ENCODE results near the gene ACSF3. TPM values are rescaled to one million over a fixed set of nuclear protein-coding genes. Genes with fewer than 3 reads are reported as not detected.

ACSF3 gene
- total and polyA plus RNA-seq, 7 donors = 19.7 to 42.2 (median 28.2) TPM

DNA sequence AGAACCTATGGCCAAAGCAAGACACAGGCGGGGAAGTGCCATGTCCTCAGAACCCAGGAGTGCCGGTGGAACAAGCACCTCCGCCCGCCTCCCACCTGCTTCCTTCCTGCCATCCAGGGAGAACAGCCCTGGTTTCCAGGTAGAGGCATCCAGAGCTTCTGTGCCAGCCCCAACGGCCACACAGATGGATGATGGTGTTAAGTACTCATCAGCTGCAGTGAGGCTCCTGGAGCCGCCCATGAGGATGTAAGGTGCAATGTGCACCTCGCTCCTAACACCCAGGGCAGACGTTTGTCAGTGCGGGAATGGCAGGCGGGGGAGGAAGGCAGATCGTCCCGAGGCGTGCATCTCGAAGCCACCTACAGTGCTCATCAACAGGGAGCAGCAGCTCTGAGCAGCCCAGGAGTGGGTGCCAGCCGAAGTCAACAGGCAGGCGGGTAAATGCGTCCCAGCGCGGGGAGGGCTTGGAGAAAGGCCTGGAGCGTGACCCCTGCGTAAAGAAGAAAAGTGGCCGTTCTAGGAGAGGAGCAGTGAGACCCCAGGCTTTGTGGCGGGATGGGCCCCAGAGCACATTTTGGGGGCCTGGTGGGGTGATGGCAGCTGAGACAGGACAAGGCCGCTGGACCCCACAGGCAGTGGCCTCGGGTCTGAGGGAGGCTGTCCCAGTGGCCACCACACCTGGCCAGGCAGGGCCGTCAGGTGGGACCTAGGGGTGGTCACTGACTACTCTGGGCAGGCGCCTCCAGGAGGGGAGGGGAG is 46.1 kb upstream of the ACSF3 start:
- 53 to 70% methylated on average over 27 of the region's 27 CpGs for WGBS, 2 donors
- H3K36me3 ChIP-seq = no peaks in the 10 kb centered on the region
- H3K9me3 ChIP-seq = no peaks in the 10 kb centered on the region
- H3K4me1 ChIP-seq = no peaks in the 10 kb centered on the region
- H3K4me3 ChIP-seq = no peak overlapping the region
- intact Hi-C loops (cut with DNase I) = no loop called here
- DNase-seq = no peak
- H3K27ac ChIP-seq = no peak overlapping the region
- peaks cover 9 to 87% (median 66%) of the 10 kb centered on the region in 3 donors for H3K27me3 ChIP-seq
- no peak for TF ChIP-seq EP300 (IDR thresholded peaks at IDR 0.05)
- TF ChIP-seq POLR2A (IDR thresholded peaks at IDR 0.05) = no peak
- TF ChIP-seq POLR2AphosphoS5 (IDR thresholded peaks at IDR 0.05) = no peak
- TF ChIP-seq, protein P1, sequence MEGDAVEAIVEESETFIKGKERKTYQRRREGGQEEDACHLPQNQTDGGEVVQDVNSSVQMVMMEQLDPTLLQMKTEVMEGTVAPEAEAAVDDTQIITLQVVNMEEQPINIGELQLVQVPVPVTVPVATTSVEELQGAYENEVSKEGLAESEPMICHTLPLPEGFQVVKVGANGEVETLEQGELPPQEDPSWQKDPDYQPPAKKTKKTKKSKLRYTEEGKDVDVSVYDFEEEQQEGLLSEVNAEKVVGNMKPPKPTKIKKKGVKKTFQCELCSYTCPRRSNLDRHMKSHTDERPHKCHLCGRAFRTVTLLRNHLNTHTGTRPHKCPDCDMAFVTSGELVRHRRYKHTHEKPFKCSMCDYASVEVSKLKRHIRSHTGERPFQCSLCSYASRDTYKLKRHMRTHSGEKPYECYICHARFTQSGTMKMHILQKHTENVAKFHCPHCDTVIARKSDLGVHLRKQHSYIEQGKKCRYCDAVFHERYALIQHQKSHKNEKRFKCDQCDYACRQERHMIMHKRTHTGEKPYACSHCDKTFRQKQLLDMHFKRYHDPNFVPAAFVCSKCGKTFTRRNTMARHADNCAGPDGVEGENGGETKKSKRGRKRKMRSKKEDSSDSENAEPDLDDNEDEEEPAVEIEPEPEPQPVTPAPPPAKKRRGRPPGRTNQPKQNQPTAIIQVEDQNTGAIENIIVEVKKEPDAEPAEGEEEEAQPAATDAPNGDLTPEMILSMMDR (IDR thresholded peaks at IDR 0.05) = no peak

DNA sequence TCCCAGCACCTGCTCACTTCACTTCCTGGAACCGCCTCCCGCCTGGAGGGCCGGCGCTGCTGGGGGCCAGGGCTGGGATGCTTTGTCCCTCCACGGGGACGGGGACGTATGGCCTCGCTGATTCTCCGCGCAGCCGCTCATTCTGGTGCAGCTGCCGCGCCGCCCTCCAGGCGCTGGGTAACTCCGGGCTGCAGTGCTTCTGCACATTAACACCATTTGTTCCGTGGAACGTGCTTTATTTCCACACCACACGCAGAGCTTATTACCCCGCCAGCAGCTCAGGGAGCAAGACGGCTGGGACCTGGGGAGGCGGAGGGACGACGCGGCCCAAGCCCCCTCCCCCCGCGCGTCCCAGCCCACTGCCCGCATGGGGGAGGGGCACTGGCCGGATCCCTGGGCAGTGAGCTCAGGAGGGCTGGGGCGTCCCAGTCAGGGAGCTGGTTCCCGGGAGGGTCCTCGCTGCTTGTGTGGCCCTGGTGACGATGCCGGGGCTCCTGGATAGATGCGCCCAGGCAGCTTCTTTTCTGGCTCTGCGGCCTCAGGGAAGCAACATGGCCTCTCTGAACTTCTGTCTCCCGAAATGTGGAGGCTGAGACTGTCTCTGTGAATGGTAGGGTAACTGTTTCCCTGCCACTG is 45.4 kb upstream of the ACSF3 start:
- TF ChIP-seq POLR2A (IDR thresholded peaks at IDR 0.05) (no peak), POLR2AphosphoS5 (IDR thresholded peaks at IDR 0.05) (no peak), EP300 (IDR thresholded peaks at IDR 0.05) (no peak)
- TF ChIP-seq, protein P1 (IDR thresholded peaks at IDR 0.05) = no peak
- peaks cover 9 to 92% (median 63%) of the 10 kb centered on the region in 3 donors for H3K27me3 ChIP-seq
- DNase-seq = peak; percentile 10
- no peak overlapping the region for H3K27ac ChIP-seq
- no peaks in the 10 kb centered on the region for H3K4me1 ChIP-seq
- no peaks in the 10 kb centered on the region for H3K9me3 ChIP-seq
- no peak overlapping the region for H3K4me3 ChIP-seq
- WGBS, 2 donors = 24 to 43% methylated on average over 38 of the region's 38 CpGs
- no peaks in the 10 kb centered on the region for H3K36me3 ChIP-seq
- intact Hi-C loops (cut with DNase I) = no loop called here

DNA sequence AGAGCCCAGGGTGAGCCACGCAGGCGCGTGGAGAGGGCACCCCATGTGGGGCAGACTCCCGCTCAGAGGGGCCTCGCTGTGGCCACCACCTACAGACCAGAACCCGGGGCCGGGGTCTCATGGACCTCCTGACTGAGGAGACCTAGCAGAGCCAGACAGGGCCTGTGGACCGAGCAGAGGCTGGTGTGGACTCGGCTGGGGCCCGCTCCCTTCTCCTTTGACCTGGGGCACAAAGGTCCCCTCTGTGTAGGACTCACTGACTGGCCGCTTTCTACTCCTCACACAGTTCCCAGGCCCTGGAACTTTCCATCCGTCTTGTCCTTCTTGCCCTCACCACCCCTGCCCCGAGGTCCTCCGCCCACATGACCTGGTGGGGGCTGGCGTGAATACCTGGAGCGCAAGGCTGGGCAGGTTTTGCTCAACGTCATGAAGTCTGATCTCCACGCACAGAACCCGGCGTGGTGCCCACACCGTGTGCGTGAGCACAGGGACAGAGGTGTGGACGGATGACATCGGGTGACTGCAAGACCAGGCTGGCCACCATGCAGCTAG is 44.7 kb upstream of the ACSF3 start:
- TF ChIP-seq POLR2A (IDR thresholded peaks at IDR 0.05) = no peak
- TF ChIP-seq, protein P1 (IDR thresholded peaks at IDR 0.05) = no peak
- no peak for TF ChIP-seq POLR2AphosphoS5 (IDR thresholded peaks at IDR 0.05)
- no peak for TF ChIP-seq EP300 (IDR thresholded peaks at IDR 0.05)
- H3K27me3 ChIP-seq = peaks cover 9 to 92% (median 59%) of the 10 kb centered on the region in 3 donors

DNA sequence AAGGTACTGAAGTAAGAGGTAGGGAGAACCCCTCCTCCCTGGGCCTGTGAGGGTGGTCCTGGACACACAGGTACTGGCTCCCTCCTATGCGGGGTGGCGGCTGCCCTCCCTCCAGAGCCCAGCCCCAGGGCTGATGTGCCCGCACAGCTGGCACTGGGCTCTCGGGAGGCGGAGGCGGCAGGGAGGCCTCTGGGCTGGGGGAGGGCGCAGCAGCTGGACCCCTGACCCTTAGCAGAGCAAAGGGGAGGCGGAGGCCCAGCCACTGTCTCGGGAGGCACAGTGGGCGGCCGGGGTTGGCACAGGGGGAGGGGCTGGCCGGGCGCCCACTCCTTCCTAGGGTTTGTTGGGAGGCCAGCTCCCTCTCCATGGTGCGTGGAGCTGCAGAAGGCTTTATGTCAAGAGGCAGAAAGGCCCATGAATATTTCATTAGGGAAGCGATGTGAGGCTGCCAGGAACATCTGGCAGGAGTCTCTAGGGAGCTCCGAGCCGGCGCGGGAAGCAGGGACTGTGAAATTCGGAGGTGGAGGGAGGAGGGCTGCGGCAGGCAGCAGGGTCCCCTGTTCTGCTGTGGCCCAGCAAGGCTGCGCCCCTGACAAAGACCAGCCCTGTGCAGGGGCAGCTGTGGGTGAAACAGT is 44.1 kb upstream of the ACSF3 start:
- H3K4me3 ChIP-seq = no peak overlapping the region
- H3K27me3 ChIP-seq = peaks cover 9 to 93% (median 55%) of the 10 kb centered on the region in 3 donors
- no peaks in the 10 kb centered on the region for H3K4me1 ChIP-seq
- TF ChIP-seq, protein P1 (IDR thresholded peaks at IDR 0.05) = no peak
- TF ChIP-seq EP300 (IDR thresholded peaks at IDR 0.05) (no peak), POLR2AphosphoS5 (IDR thresholded peaks at IDR 0.05) (no peak), POLR2A (IDR thresholded peaks at IDR 0.05) (no peak)
- H3K27ac ChIP-seq = no peak overlapping the region
- 70 to 76% methylated on average over 22 of the region's 22 CpGs for WGBS, 2 donors
- H3K36me3 ChIP-seq = no peaks in the 10 kb centered on the region
- intact Hi-C loops (cut with DNase I) = no loop called here
- DNase-seq = peak; percentile 34
- H3K9me3 ChIP-seq = no peaks in the 10 kb centered on the region

More for the DNA sequence above, 44.7 kb upstream of the ACSF3 start:
- WGBS, 2 donors = 88 to 89% methylated on average over 24 of the region's 24 CpGs
- Histone ChIP-seq H3K4me3 (no peak overlapping the region), H3K9me3 (no peaks in the 10 kb centered on the region), H3K36me3 (no peaks in the 10 kb centered on the region), H3K27ac (no peak overlapping the region), H3K4me1 (no peaks in the 10 kb centered on the region)
- DNase-seq = peak; percentile 56
- intact Hi-C loops (cut with DNase I) = no loop called here

Measured in sigmoid colon (tissue), 7 donors.